ENCODE measurements around the gene MYO3B.
"Not testable (repeated sequence)": the region's sequence is repeated elsewhere in the genome, so short reads cannot be mapped to it uniquely, and the experiment has no call there.

The MYO3B gene

DNA sequence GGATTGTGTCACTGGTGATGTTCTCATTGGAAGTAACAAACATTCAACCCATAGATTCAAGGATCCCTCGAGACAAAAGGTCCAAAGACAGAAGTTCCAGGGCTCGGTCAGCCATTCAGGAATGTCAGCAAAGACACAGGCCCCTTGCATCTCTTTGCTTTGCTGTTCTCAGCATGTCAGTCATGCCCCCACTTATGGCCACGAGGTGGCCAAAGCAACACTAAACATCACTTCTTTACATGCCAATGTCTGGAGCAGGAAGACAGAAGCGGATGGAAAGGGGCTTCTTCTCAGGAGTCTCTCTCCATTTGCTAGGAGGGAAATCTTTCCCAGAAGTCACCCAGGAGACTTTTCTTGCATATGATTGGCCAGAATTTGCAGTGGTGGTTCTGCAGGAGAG is 345.6 kb downstream of the MYO3B start:
- no peak for DNase-seq

- DNase-seq: no peak
These were observed 347.1 kb downstream of the MYO3B start for GRCh38 chr2:170524828-170525565.

GRCh38 chr2:170525566-170525900 is 347.6 kb downstream of the MYO3B start:
- no peak for DNase-seq

DNA sequence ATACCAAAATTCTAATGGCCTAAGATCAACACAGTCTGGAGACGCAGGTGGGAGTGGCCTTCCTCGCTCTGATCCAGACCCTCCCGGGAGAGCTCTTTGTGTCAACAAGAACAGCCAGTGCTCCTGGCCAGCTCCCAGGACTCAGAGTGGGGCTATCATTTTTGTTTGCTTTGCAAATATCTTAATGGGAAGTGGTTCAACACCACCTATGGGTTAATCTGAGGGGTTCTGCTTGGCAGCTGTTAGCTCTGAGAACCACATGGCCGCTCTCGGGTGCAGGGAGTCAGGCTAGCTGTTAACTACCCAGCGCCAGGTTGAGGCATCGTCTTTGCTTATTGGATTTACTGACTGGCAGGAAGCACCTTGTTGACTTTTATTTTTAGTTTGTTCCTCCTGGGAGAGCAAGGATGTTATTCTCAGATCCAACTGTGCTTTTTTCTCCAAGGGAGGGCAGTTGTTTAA is 352.4 kb downstream of the MYO3B start:
- DNase-seq: peak; percentile 99

GRCh38 chr2:170530803-170531564 is 353.0 kb downstream of the MYO3B start:
- no peak for DNase-seq

DNA sequence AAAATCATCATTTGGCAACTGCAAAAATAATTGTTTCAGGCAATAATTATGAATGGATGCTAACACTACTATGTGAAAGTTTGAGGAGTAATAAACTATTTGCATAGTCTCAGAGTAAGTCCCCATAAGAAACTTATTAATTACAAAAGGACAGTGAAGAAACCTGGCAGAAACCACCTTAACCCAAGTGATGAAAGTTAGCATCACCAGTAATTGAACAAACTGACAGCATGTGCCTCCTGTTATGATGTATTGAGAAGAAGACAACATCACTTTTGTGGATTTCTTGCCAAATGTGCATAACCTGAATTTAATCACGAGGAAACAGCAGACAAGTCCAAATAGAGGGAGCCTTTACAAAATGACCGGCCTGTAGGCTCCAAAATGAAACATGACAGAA is 353.9 kb downstream of the MYO3B start:
- DNase-seq: no peak

DNA sequence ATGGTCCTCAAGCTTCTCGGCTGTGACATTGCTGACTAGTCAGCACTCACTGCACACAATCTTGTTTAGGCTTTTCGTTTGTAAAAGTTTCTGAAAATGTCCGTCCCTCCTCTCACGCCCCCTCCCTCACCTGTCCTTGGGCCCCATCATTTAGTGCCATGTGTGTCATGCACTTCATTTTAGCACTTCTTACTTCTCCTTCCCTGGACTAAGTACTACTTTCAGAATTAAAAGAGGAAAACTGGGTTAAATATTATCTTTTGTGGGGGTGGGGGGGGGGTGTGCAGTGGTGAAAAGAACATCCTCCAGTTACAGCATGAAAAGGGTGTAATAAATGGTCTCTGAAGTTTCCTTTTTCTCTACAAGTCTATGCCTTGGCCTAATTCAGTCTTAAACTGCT is 355.2 kb downstream of the MYO3B start:
- no peak for DNase-seq

DNA sequence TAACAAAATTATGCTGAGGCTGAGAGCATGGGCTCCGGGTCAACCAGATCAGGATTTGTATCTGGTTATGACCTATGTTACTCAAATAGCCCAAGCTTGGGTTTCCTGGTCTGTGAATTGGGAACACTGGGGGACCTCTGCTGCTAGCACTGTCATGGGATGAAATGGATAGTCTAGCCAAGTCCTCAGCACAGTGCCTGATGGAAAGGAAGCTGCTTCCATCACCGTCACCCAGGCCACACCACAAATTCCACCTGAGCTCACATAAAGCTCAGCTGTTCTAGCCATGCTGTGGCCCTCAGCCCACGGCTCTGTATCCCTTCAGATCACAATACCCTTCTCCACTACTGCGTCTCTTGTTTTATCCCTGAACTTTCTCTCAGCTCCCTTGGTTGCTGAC is 357.6 kb downstream of the MYO3B start:
- DNase-seq: no peak

DNA sequence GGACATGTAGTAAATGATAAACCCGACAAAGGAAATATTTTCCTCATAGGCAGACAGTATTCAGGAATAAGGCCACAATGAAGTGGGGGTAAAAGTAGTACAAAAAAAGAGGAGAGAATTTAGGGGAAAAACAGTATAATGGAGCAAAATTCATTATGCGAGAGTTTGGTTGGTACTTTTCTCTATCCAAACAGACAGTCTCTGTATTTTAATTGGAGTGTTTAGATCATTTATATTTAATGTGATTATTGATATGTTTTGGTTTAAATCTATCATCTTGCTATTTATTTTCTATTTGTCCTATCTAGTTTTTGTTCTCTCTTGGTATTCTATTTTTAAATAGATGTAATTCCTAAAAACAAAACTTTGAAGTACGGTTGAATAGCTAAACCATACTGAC is 366.9 kb downstream of the MYO3B start:
- DNase-seq: no peak

GRCh38 chr2:170548304-170548703 is 370.4 kb downstream of the MYO3B start:
- no peak for DNase-seq

- DNase-seq: no peak
These were observed 372.6 kb downstream of the MYO3B start for GRCh38 chr2:170550501-170550900.

DNA sequence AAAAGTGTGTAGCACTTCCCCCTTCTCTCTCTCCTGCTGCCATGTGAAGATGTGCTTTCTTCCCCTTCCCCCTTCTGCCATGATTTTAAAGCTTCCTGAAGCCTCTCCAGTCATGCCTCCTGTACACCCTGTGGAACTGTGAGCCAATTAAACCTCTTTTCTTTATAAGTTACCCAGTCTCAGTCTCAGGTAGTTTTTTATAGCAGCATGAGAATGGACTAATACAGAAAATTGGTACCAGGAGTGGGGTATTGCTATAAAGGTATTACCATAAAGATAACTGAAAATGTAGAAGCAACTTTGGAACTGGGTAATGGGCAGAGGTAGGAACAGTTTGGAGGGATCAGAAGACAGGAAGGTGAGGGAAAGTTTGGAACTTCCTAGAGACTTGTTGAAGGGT is 374.0 kb downstream of the MYO3B start:
- DNase-seq: not testable (repeated sequence)

DNA sequence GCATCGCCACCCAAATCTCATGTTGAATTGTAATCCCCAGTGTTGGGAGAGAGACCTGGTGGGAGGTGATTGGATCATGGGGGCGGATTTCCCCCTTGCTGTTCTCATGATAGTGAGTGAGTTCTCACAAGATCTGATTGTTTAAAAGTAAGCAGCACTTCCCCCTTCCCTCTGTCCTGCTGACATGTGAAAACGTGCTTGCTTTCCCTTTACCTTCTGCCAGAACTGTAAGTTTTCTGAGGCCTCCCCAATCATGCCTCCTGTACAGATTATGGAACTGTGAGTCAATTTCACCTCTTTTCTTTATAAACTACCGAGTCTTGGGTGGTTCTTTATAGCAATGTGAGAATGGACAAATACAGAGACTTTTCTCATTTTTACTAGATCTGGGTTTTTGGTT is 375.8 kb downstream of the MYO3B start:
- no peak for DNase-seq

DNA sequence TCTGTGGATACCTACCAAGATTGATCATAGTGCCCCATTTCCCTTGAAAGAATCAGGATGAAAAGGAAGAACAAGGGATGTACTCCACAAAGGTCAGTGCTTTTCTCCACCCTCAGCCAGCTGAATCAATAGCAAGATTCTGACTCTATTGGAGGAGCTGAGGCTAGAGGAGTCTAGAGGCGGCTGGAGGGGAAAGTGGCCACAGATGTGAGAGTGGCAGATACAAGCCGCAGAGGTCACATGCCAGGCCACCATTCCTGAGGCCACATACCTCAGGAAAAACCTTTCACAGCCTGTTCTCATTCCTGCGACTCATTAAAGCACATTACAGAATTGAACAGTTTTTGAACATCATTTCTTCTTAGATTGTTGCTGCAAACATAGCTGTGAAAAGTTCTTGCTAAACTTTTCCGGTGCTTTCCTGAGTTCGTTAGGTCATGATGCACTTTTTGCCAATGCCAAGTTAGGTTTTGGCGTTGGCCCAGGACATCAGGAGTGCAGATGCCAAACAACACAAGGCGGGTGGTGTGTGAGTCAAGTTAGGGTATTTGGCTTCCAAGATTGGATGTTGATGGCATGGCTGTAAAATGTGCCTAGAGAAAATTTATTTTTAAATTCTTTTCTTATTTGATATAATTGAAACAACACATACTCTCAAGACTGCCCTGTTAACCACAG is 376.5 kb downstream of the MYO3B start:
- no peak for DNase-seq

DNA sequence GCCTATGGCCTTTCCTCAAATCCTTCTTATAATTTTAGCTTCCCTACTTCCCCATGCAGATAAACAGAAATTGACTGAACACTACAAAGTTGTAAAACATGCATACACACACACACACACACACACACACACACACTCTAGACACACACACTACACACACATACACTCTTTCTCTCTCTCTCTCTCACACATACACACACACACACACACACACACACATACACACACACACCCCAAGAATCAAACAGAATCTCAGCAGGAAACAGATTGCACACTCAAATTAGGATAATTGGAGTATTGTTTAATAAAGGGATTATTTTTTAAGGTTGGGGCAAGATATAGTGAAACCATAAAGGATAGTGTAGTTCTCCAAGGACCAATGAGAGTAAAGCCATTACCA is 385.0 kb downstream of the MYO3B start:
- DNase-seq: no peak

DNA sequence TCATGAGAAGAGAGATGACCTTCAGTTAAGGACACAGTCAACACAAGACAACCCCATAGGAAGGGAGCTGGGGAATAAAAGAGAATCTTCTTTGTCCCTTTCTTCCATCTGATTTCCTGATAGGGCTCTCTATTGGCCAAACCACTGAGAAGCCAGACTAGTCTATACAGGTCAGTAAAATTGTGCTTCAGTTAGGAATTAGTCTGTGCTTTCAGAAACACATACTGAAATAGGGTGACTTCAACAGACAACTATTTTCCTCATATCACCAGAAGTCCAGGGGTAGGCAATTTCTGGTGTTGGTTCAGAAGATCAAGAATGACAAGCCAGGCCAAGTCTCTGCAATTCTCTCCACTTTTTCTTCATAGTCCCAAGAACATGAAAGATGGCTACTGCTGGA is 385.5 kb downstream of the MYO3B start:
- DNase-seq: no peak

DNA sequence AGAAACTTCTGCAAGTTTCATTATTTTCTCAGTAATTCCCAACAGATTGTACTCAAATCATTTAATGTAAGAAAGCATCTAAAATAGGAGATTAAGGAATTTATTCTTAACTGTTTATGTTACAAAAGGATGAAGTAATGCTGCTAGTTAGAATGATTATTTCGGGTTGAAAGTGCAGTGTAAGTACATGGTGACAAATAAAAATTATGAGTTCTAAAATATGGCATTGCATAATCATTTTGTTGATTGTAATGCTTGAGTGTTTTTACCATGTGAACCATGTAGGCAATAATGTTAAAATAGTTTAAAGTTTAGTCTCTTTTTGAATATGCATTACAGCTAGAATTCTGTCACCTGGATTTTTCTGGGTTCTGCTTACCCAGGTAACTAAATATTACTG is 388.2 kb downstream of the MYO3B start:
- no peak for DNase-seq

DNA sequence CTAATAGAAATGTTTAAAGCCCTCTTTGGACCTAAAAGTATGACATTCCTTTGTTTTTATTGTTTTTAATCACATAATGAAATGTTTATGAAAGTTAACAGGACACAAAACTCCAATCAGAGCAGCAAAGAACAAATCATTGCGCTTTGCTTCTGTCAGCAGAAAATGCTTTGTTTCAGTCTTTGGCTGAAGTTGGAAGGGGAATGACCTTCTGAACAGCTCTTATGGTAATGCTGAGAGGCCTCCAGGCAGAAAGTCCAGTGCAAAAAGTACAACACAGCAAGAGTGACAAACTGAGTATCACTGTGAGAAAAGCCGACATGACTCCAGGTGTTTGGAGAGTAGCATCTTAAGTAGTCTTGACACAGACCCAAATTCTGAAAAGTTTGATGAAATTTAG is 389.5 kb downstream of the MYO3B start:
- no peak for DNase-seq

- DNase-seq: no peak
These were observed 390.6 kb downstream of the MYO3B start for GRCh38 chr2:170568511-170568910.

- no peak for DNase-seq
These were observed 393.7 kb downstream of the MYO3B start for GRCh38 chr2:170571612-170572011.

GRCh38 chr2:170573671-170574070 is 395.7 kb downstream of the MYO3B start:
- DNase-seq: no peak

DNA sequence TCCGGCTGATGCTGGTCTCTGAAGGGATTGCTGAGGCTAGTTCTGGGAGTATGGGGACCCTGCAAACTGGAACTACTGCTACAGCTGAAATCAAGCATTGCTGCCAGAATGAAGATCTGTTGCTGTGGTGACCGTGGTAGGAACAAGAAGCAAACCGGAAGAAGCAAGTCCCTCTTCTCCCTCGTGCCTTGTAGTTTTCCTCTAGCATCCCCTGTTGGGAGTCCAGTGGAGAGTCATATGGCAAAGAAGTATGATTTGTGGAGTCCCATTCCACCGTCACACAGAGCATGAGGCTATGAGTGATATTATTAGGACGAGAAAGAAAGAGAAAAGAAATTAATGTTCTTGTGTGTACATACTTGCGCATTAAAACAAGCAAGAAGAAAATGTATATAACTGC is 398.3 kb downstream of the MYO3B start:
- DNase-seq: no peak

DNA sequence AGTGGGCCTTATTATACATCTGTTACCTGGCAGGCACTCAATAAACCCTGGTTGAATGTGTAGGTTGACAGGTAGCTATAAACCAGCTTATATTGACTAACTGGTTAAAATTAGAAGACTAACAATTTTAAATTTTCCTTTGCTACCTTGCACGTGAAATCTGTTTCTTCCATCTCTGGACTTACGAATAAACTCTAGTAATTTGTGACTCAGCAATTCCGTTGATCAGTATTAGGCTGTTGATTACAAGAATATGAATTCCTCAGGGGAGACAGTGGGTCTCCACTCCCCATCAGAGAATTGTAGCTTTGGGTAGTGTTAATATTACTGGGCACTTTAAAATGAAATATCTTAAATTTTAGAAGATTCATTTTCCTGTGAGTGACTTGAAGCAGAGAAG is 399.4 kb downstream of the MYO3B start:
- DNase-seq: no peak

DNA sequence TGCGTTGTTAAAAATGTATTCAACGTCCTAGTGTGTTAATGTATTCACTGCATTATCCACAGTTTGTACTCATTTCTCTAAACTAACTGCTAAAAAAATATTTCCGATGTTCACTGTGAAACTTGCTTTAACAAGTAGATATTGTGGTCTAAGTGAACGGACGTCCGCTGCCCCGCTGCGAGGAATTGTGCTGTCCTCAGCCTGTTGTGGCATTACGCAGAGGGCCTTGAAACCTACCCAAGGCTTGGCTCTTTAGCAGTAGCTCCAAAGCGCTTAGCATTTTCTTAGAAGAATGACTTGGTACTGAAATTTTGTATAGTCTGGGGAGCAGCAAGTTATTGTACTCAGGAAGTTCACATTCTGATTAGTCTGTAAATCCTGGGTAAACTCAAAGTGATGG is 400.7 kb downstream of the MYO3B start:
- no peak for DNase-seq
